IMR-90 (cell line): ENCODE results near the gene HDHD5. TPM values are rescaled to one million over a fixed set of nuclear protein-coding genes. Genes with fewer than 3 reads are reported as not detected.

Experiments used
- ATAC-seq: fragments of 200-7000 bp; cut with Tn5 transposase; 2 replicates; pipeline ENCODE4 v1.9.1; 2020; ENCODE audit warnings: low read depth, mild to moderate bottlenecking, moderate library complexity
- BruUV-seq: library from RNA; stranded (reverse); fragments of 400-500 nt; replicated peaks from 2 replicates; lab custom pipeline; 2021; lab: Mats Ljungman, UMichigan
- CTCF ChIA-PET: fragments of 300-600 bp; formaldehyde crosslinking; extraction: SDS; loops from one replicate; lab custom pipeline; 2021; ENCODE audit warnings: antibody characterized with exemption; lab: Yijun Ruan, JAX
- POLR2A ChIA-PET: fragments of 300-600 bp; sonication (Branson Sonifier 250); formaldehyde crosslinking; loops from one replicate; lab custom pipeline; 2022; ENCODE audit warnings: antibody characterized with exemption; ENCODE audit not compliant: unreplicated experiment; lab: Charles Lee
- DNase-seq: peaks from one replicate; pipeline ENCODE4 v3.0.0; 2013
- H2AFZ ChIP-seq: replicated peaks from 2 replicates; pipeline ENCODE3; 2013; ENCODE audit warnings: low read length, mild to moderate bottlenecking; ENCODE audit not compliant: poor library complexity
- H2AK5ac ChIP-seq: 2 replicates; pipeline ENCODE4 v1.6.1; 2013; ENCODE audit warnings: low read depth, low read length, inconsistent platforms
- H2AK9ac ChIP-seq: replicated peaks from 2 replicates; pipeline ENCODE3; 2013; ENCODE audit warnings: mild to moderate bottlenecking, low read depth, low read length, moderate library complexity; ENCODE audit not compliant: poor library complexity
- H2BK120ac ChIP-seq: 2 replicates; pipeline ENCODE4 v1.6.1; 2013; ENCODE audit warnings: low read depth, low read length, inconsistent platforms
- H2BK15ac ChIP-seq: 3 replicates; pipeline ENCODE4 v1.6.1; 2013; ENCODE audit warnings: low read depth, low read length, inconsistent platforms
- H2BK20ac ChIP-seq: 2 replicates; pipeline ENCODE4 v1.6.1; 2013; ENCODE audit warnings: low read depth, mild to moderate bottlenecking, inconsistent platforms, low read length, moderate library complexity
- H2BK5ac ChIP-seq: 2 replicates; pipeline ENCODE4 v1.6.1; 2013; ENCODE audit warnings: mild to moderate bottlenecking, low read depth, low read length, inconsistent platforms; ENCODE audit not compliant: poor library complexity, severe bottlenecking
- H3K14ac ChIP-seq: replicated peaks from 2 replicates; pipeline ENCODE4 v1.6.1; 2013; ENCODE audit warnings: low read depth, low read length, inconsistent platforms
- H3K18ac ChIP-seq: 2 replicates; pipeline ENCODE4 v1.6.1; 2013; ENCODE audit warnings: low read depth, low read length, control low read depth
- H3K23ac ChIP-seq: 2 replicates; pipeline ENCODE4 v1.6.1; 2013; ENCODE audit warnings: low read depth, low read length, inconsistent platforms
- H3K27ac ChIP-seq: 2 replicates; pipeline ENCODE4 v1.5.1; 2013; ENCODE audit warnings: mild to moderate bottlenecking, control low read depth, low read length; ENCODE audit not compliant: insufficient read depth
- H3K27me3 ChIP-seq: 2 replicates; pipeline ENCODE4 v1.6.1; 2013; ENCODE audit warnings: low read length; ENCODE audit not compliant: control insufficient read depth, insufficient read depth
- H3K36me3 ChIP-seq: 2 replicates; pipeline ENCODE4 v1.6.1; 2013; ENCODE audit warnings: low read length, mixed read lengths; ENCODE audit not compliant: control insufficient read depth, insufficient read depth
- H3K4ac ChIP-seq: 2 replicates; pipeline ENCODE4 v1.6.1; 2013; ENCODE audit warnings: low read depth, low read length, inconsistent platforms
- H3K4me1 ChIP-seq: 2 replicates; pipeline ENCODE4 v1.6.1; 2013; ENCODE audit warnings: low read length, mixed read lengths; ENCODE audit not compliant: control insufficient read depth, insufficient read depth
- H3K4me2 ChIP-seq: 2 replicates; pipeline ENCODE4 v1.6.1; 2013; ENCODE audit warnings: low read depth, mild to moderate bottlenecking, control low read depth, low read length, moderate library complexity
- H3K4me3 ChIP-seq: 2 replicates; pipeline ENCODE4 v1.5.1; 2013; ENCODE audit warnings: low read depth, mild to moderate bottlenecking, control low read depth, low read length, moderate library complexity; ENCODE audit not compliant: insufficient read depth
- H3K56ac ChIP-seq: 2 replicates; pipeline ENCODE4 v1.6.1; 2013; ENCODE audit warnings: low read length, inconsistent platforms; ENCODE audit not compliant: insufficient read depth; ENCODE audit errors: extremely low read depth
- H3K79me1 ChIP-seq, 2 experiments: 2 replicates each; pipeline ENCODE4 v1.6.1; 2013; ENCODE audit warnings: low read length in 2 of 2, inconsistent platforms in 1 of 2, low read depth in 1 of 2
- H3K9ac ChIP-seq: 2 replicates; pipeline ENCODE4 v1.6.1; 2013; ENCODE audit warnings: low read depth, low read length, control low read depth
- H3K9me1 ChIP-seq: 2 replicates; pipeline ENCODE4 v1.6.1; 2013; ENCODE audit warnings: low read length, inconsistent platforms; ENCODE audit not compliant: insufficient read depth
- H3K9me3 ChIP-seq: 2 replicates; pipeline ENCODE4 v1.6.1; 2013; ENCODE audit warnings: low read length; ENCODE audit not compliant: control insufficient read depth, insufficient read depth
- H4K20me1 ChIP-seq: 2 replicates; pipeline ENCODE4 v1.6.1; 2013; ENCODE audit warnings: low read length, inconsistent platforms; ENCODE audit not compliant: insufficient read depth
- H4K5ac ChIP-seq: 2 replicates; pipeline ENCODE4 v1.6.1; 2013; ENCODE audit warnings: mild to moderate bottlenecking, low read depth, low read length, control low read depth
- H4K8ac ChIP-seq, 2 experiments: 2 replicates each; pipeline ENCODE4 v1.6.1; 2013; ENCODE audit warnings: low read depth in 2 of 2, low read length in 2 of 2, control low read depth in 1 of 2, inconsistent platforms in 1 of 2
- H4K91ac ChIP-seq: 2 replicates; pipeline ENCODE4 v1.6.1; 2013; ENCODE audit warnings: low read depth, low read length, inconsistent platforms; ENCODE audit not compliant: insufficient read depth
- BHLHE40 ChIP-seq: fragments of 150-350 bp; IDR thresholded peaks from 2 replicates; pipeline ENCODE4 v1.6.1; 2016; ENCODE audit warnings: mild to moderate bottlenecking, low read depth, low read length
- CEBPB ChIP-seq: IDR thresholded peaks from 2 replicates; pipeline ENCODE4 v1.6.1; 2012; ENCODE audit warnings: low read depth, low read length, improper control_type of control experiment
- RAD21 ChIP-seq: IDR thresholded peaks from 2 replicates; pipeline ENCODE4 v1.6.1; 2012; ENCODE audit warnings: low read length, improper control_type of control experiment
- SMC3 ChIP-seq: fragments of 150-350 bp; IDR thresholded peaks from 2 replicates; pipeline ENCODE4 v1.6.1; 2016; ENCODE audit warnings: low read depth, mild to moderate bottlenecking, antibody characterized with exemption, low read length, moderate library complexity
- WGBS, 2 experiments: methylation state at CpG; one replicate each; pipeline versions ENCODE4 v1.1.5 to v1.1.7; 2013; ENCODE audit warnings: missing lambda C conversion rate in 2 of 2; ENCODE audit not compliant: insufficient read length in 1 of 2; ENCODE audit errors: extremely low coverage in 2 of 2; 5-methylcytosine and 5-hydroxymethylcytosine counted together
- dilution Hi-C: fragments of 300-500 bp; cut with HindIII; formaldehyde crosslinking; loops from one replicate; pipeline ENCODE4 v1.14.3; 2018; ENCODE audit warnings: low sequenced_read_pairs; ENCODE audit not compliant: unreplicated experiment
- in situ Hi-C: fragments of 300-500 bp; cut with MboI; formaldehyde crosslinking; loops from 3 replicates; pipeline ENCODE4 v1.14.3; 2019; ENCODE audit warnings: low sequenced_read_pairs, inconsistent platforms, mixed read lengths
- intact Hi-C: fragments of 100-400 bp; cut with micrococcal nuclease; formaldehyde crosslinking; loops from 2 replicates; pipeline ENCODE4 v1.10.0; 2022
- polyA plus RNA-seq, 3 experiments: library from polyadenylated mRNA; depleted of rRNA; stranded (reverse); fragments of >200 nt; gene quantifications; 2 replicates each; pipeline ENCODE4 v1.2.3, GENCODE V29; 2012; ENCODE audit warnings: low replicate concordance in 1 of 3
- total RNA-seq: library from RNA; depleted of rRNA; stranded (reverse); fragments of >200 nt; gene quantifications from 2 replicates; pipeline ENCODE4 v1.2.3, GENCODE V29; 2012
- TF ChIP-seq, protein P1 (sequence below): fragments of 150-350 bp; IDR thresholded peaks from 2 replicates; pipeline ENCODE4 v1.6.1; 2017; ENCODE audit warnings: mild to moderate bottlenecking, antibody characterized with exemption, low read length, low read depth

HDHD5 gene
- total and polyA plus RNA-seq, 2 of the 4 experiments (the other 2 are of a cell fraction): 31.9 to 37.5 TPM

DNA sequence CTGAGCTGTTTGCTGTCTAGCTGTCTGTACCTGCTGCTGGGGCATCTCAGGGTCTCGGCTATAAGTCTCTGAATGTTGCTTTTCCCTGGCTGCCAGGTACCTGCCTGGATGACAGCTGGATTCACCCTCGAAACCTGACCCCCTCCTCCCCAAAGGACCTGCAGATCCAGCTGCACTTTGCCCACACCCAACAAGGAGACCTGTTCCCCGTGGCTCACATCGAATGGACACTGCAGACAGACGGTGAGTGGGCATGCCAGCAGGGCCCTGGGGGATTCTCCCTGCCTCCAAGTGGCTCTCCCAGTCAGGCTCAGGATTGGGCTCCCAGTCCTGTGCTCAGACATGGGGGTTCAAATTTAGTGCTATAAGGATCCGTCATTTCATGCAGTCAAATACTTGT lies 61.4 kb downstream of the HDHD5 start:
- H2BK120ac ChIP-seq: no peak overlapping the region
- no peak for TF ChIP-seq CEBPB
- TF ChIP-seq, protein P1, sequence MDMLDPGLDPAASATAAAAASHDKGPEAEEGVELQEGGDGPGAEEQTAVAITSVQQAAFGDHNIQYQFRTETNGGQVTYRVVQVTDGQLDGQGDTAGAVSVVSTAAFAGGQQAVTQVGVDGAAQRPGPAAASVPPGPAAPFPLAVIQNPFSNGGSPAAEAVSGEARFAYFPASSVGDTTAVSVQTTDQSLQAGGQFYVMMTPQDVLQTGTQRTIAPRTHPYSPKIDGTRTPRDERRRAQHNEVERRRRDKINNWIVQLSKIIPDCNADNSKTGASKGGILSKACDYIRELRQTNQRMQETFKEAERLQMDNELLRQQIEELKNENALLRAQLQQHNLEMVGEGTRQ: no peak
- TF ChIP-seq RAD21: no peak
- TF ChIP-seq SMC3: no peak
- TF ChIP-seq BHLHE40: no peak
- DNase-seq (no peak), ATAC-seq (no peak)
- no peak overlapping the region for H2BK15ac ChIP-seq
- intact Hi-C loops (no loop called here), dilution Hi-C loops (no loop called here), in situ Hi-C loops (loop anchor here (25.0 kb wide), 1 partner anchor 715 kb away; no protein-coding TSS in a partner anchor)
- no peak overlapping the region for H2AFZ ChIP-seq
- no peak overlapping the region for H3K4me3 ChIP-seq
- ChIA-PET POLR2A (no interaction called here), CTCF (no interaction called here)
- H3K18ac ChIP-seq: no peak overlapping the region
- peaks cover 40% of the 10 kb centered on the region for H3K36me3 ChIP-seq
- H4K8ac ChIP-seq: no peak overlapping the region
- no peak overlapping the region for H2BK5ac ChIP-seq
- H2AK9ac ChIP-seq: no peak overlapping the region
- H3K9ac ChIP-seq: no peak overlapping the region
- H4K91ac ChIP-seq: no peak overlapping the region
- no peaks in the 10 kb centered on the region for H3K27me3 ChIP-seq
- H3K27ac ChIP-seq: no peak overlapping the region
- no peaks in the 10 kb centered on the region; the same call in 1 of the 2 replicates for H3K4me1 ChIP-seq
- H4K20me1 ChIP-seq: peaks cover 25% of the 10 kb centered on the region
- H2BK20ac ChIP-seq: no peak overlapping the region
- no peak overlapping the region for H3K23ac ChIP-seq
- H3K9me1 ChIP-seq: peaks cover 5% of the 10 kb centered on the region; the same call in 1 of the 2 replicates
- no peak overlapping the region for H2AK5ac ChIP-seq
- H3K4me2 ChIP-seq: no peak overlapping the region
- H3K79me1 ChIP-seq: peaks cover 15 to 29% of the 10 kb centered on the region in 2 experiments
- H3K4ac ChIP-seq: no peak overlapping the region
- H3K56ac ChIP-seq: no peak overlapping the region
- H4K5ac ChIP-seq: no peak overlapping the region
- H3K14ac ChIP-seq: no peak overlapping the region
- BruUV-seq: no TSS peak
- WGBS, 2 experiments: 92% methylated on average over 4 of the region's 6 CpGs; no CpG with 5 or more reads in 1 of the 2 experiments
- no peaks in the 10 kb centered on the region for H3K9me3 ChIP-seq
